Osteocyte (in vitro differentiated cells): Measurements from ENCODE around the gene CCDC92B. TPM values are rescaled to one million over a fixed set of nuclear protein-coding genes. Genes with fewer than 3 reads are reported as not detected.

Source experiments
- DNase-seq: peaks from one replicate; pipeline ENCODE4 v3.0.0; 2021; ENCODE audit warnings: mixed read lengths; ENCODE audit not compliant: unreplicated experiment; ENCODE audit errors: extremely low spot score
- H3K27ac Mint-ChIP-seq: one replicate; pipeline ENCODE4 v1.8.0; 2021; ENCODE audit warnings: mild to moderate bottlenecking, mixed read lengths; ENCODE audit not compliant: unreplicated experiment
- H3K27me3 Mint-ChIP-seq: one replicate; pipeline ENCODE4 v1.8.0; 2021; ENCODE audit warnings: mixed read lengths; ENCODE audit not compliant: unreplicated experiment
- H3K36me3 Mint-ChIP-seq: one replicate; pipeline ENCODE4 v1.8.0; 2021; ENCODE audit warnings: mixed read lengths; ENCODE audit not compliant: unreplicated experiment
- H3K4me1 Mint-ChIP-seq: one replicate; pipeline ENCODE4 v1.8.0; 2021; ENCODE audit warnings: mixed read lengths; ENCODE audit not compliant: unreplicated experiment
- H3K4me3 Mint-ChIP-seq: one replicate; pipeline ENCODE4 v1.8.0; 2021; ENCODE audit warnings: mild to moderate bottlenecking, moderate library complexity, mixed read lengths; ENCODE audit not compliant: unreplicated experiment
- H3K9me3 Mint-ChIP-seq: one replicate; pipeline ENCODE4 v1.8.0; 2021; ENCODE audit warnings: mixed read lengths; ENCODE audit not compliant: unreplicated experiment
- total RNA-seq: library from RNA; stranded (reverse); gene quantifications from 2 replicates; pipeline ENCODE4 v1.2.1, GENCODE V29; 2021
- TF ChIP-seq, protein P1 (sequence below): fragments of 200-600 bp; sonication (generic); IDR thresholded peaks from 2 replicates; pipeline ENCODE4 v1.5.0; 2021; ENCODE audit warnings: antibody characterized with exemption, mild to moderate bottlenecking, moderate library complexity

CCDC92B gene
- total RNA-seq, 1 donor from 2014 or later, result not detected

DNA sequence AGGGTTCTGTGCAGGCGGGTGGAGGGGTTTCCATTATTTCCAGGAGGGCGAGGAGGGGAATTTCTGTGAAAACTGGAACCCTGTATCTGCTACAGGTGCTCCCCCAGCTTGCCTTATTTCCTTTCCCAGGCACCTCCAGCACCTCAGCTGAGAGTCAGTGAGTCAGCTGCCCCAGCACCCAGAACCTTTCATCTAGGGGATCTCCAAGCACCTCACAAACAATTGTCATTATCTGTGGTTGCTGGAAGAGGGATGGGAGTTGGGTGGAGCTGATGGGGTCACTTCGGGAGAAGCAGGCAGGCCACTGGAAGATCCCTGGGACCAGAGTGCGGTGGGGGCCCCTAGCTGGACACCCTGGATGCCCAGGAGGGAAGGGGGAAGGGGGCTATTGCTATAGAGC lies 27.8 kb downstream of the CCDC92B start:
- peaks cover 18% of the 10 kb centered on the region for H3K27me3 Mint-ChIP-seq
- H3K36me3 Mint-ChIP-seq, result no peaks in the 10 kb centered on the region
- no peak for DNase-seq
- H3K9me3 Mint-ChIP-seq, result no peaks in the 10 kb centered on the region
- H3K27ac Mint-ChIP-seq, result no peak overlapping the region
- no peak overlapping the region for H3K4me3 Mint-ChIP-seq
- H3K4me1 Mint-ChIP-seq, result peaks cover 7% of the 10 kb centered on the region
- TF ChIP-seq, protein P1, sequence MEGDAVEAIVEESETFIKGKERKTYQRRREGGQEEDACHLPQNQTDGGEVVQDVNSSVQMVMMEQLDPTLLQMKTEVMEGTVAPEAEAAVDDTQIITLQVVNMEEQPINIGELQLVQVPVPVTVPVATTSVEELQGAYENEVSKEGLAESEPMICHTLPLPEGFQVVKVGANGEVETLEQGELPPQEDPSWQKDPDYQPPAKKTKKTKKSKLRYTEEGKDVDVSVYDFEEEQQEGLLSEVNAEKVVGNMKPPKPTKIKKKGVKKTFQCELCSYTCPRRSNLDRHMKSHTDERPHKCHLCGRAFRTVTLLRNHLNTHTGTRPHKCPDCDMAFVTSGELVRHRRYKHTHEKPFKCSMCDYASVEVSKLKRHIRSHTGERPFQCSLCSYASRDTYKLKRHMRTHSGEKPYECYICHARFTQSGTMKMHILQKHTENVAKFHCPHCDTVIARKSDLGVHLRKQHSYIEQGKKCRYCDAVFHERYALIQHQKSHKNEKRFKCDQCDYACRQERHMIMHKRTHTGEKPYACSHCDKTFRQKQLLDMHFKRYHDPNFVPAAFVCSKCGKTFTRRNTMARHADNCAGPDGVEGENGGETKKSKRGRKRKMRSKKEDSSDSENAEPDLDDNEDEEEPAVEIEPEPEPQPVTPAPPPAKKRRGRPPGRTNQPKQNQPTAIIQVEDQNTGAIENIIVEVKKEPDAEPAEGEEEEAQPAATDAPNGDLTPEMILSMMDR, result no peak

- TF ChIP-seq, protein P1, result no peak
- no peak overlapping the region for H3K27ac Mint-ChIP-seq
- peaks cover 13% of the 10 kb centered on the region for H3K27me3 Mint-ChIP-seq
- peaks cover 5% of the 10 kb centered on the region for H3K4me1 Mint-ChIP-seq
- no peak for DNase-seq
- H3K9me3 Mint-ChIP-seq, result no peaks in the 10 kb centered on the region
- H3K36me3 Mint-ChIP-seq, result no peaks in the 10 kb centered on the region
- H3K4me3 Mint-ChIP-seq, result no peak overlapping the region
Measured at GRCh38 chr17:2719861-2720260, 29.6 kb downstream of the CCDC92B start.

DNA sequence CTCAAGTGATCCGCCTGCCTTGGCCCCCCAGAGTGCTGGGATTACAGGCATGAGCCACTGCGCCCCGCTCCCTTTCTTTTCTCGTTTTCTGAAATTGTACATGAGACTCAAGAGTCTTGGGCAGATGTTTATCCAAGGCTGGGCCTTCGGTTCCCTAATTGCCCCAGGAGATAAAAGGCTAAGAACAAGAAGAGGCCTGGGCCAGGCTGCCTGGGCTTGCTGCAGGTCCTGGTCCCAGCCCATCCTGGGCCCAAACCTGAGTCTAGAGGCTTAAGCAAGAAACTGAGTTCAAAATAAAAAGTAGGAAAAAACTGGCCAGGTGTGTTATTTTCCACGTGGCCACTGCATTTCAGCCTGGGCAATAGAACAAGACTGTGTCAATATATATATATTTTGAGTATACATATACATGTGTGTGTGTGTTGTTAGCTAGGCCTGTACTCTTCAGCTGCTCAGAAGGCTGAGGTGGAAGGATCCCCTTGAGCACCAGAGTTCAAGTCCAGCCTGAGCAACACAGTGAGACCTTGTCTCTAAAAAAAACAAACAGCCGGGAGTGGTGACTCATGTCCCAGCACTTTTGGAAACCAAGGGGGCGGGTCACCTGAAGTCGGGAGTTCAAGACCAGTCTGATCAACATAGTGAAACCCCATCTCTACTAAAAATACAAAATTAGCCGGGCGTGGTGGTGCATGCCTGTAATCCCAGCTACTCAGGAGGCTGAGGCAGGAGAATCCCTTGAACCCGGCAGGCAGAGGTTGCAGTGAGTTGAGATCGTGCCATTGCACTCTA lies 31.1 kb downstream of the CCDC92B start:
- Mint-ChIP-seq H3K9me3 (no peaks in the 10 kb centered on the region), H3K27me3 (peaks cover 9% of the 10 kb centered on the region), H3K4me1 (peaks cover under 1% of the 10 kb centered on the region), H3K4me3 (no peak overlapping the region), H3K27ac (no peak overlapping the region), H3K36me3 (no peaks in the 10 kb centered on the region)
- TF ChIP-seq, protein P1, result no peak
- DNase-seq, result no peak

GRCh38 chr17:2716649-2717048 lies 32.8 kb downstream of the CCDC92B start:
- no peaks in the 10 kb centered on the region for H3K9me3 Mint-ChIP-seq
- H3K27me3 Mint-ChIP-seq, result no peaks in the 10 kb centered on the region
- no peaks in the 10 kb centered on the region for H3K36me3 Mint-ChIP-seq
- H3K4me1 Mint-ChIP-seq, result peaks cover 8% of the 10 kb centered on the region
- H3K4me3 Mint-ChIP-seq, result no peak overlapping the region
- H3K27ac Mint-ChIP-seq, result no peak overlapping the region
- no peak for DNase-seq
- TF ChIP-seq, protein P1, result no peak

- DNase-seq, result no peak
- TF ChIP-seq, protein P1, result no peak
- Mint-ChIP-seq H3K27ac (peak overlapping the region; percentile 27), H3K4me1 (peaks cover 29% of the 10 kb centered on the region), H3K27me3 (no peaks in the 10 kb centered on the region), H3K36me3 (no peaks in the 10 kb centered on the region), H3K4me3 (no peak overlapping the region), H3K9me3 (no peaks in the 10 kb centered on the region)
Measured at GRCh38 chr17:2713881-2714280, 35.6 kb downstream of the CCDC92B start.
